Hippocampal formation (tissue), 2 donors: ENCODE measurements around the gene RASA3.
"Not testable (repeated sequence)": the region's sequence is repeated elsewhere in the genome, so short reads cannot be mapped to it uniquely, and the experiment has no call there.

Experiments
- DNase-seq, 2 donors: peaks; one replicate each; lab custom pipeline; 2025; lab: John Stamatoyannopoulos, UW

The RASA3 gene

DNA sequence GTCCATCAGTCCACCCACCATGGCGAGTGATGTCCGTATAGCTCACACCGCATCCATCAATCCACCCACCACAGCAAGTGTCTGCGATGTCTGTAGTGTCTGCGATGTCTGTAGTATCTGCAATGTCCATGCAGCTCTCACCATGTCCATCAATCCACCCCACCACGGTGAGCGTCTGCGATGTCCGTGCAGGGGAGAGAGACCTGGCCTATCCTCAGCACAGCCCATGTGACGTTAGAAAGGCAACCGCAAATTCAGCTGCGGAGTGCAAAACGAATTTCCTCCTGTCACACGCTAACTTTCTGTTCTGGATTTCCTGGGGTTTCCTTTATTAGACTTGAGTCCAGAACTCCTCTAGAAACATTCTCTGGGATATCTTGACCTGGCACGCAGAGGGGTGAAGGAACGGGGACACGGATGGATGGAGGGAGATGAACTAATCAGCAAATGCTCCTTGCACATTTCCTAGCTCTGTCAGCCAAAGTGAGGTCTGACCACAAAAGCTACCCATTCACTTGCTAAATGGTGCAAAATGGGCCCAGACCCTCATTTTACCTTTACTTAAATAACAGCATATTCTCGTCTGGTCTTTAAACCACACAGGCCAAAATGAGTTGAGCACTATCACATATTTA, 18.3 kb downstream of the RASA3 start:
- no peak for DNase-seq

DNA sequence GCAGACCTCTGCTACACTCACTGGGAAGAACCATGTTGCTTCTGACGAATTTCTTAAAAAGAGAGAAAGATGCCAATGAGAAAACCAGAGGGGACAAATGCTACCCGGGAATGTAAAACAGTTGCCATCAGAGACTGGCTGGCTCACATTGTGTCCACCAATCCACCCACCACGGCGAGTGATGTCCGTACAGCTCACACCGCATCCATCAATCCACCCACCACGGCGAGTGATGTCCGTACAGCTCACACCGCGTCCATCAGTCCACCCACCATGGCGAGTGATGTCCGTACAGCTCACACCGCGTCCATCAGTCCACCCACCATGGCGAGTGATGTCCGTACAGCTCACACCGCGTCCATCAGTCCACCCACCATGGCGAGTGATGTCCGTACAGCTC, 19.0 kb downstream of the RASA3 start:
- DNase-seq: not testable (repeated sequence)

DNA sequence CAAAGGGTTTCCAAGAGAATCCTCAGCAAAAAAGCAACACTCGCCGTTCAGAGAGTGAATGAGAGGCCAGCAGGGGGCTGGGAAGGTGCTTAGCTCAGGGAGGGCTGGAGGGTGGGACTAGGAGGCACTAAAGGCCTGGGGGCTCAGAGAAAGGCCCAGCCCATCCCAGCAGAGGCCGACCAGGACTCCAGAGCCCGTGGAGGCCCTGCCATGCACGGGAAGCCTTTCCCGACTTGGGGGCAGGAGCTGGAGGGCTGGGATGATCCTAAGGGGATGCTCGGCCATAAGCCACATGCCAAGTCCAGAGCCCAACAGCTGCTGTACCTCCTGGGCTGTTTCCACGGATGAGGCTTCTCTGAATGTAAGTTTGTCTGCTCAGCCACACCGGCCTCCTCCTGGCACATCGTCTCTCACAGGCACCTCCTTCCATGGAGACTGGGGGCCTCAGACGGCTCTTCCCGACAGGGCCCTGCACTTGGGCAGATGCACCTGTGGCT, 19.5 kb downstream of the RASA3 start:
- DNase-seq: no peak

DNA sequence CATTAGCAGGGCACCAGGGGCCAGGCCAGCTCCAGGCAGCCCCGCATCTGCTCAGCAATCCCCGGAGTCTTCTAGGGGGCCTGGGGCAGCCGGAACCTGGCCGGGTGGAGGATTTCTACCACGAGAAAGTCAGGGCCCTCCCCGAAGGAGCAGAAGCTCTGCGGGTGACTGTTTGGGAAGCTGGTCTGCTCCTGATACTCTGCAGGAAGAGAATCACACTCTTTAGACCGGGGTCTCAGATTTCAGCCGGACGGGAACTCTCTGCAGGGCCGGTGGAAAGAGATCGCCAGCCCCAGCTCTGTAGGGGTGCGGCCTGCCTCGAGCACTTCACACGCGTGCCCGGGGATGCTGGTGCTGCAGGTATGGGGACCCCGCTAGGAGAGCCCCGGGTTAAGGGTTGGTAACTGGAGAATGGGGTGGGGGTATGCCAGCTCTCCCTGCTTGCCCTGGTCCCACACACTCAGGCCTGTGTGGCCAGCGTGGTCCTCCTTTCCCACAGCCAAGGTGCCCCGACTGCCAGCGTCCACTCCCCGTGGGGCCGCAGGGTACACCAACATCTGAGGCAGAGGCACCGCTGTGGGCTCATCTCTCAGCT, 20.1 kb downstream of the RASA3 start:
- DNase-seq: no peak

DNA sequence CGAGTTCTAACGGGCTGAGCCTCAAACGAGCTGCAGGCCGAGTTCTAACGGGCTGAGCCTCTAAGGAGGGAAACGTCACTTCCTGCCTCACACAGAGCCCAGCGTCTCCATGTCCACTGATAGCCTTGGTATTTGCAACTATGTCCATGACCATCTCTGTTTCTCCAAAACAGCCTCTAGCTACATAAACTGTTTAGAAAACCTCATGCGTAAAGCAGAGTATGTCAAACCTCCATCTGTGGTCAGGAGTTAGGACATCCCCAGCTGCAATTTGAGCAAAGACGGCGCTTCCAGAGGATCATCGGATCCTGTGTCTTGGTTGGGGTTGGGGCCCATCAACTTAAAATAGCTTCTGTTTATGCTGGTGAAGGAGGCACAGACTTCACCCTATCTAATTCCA, 20.8 kb downstream of the RASA3 start:
- DNase-seq: no peak

DNA sequence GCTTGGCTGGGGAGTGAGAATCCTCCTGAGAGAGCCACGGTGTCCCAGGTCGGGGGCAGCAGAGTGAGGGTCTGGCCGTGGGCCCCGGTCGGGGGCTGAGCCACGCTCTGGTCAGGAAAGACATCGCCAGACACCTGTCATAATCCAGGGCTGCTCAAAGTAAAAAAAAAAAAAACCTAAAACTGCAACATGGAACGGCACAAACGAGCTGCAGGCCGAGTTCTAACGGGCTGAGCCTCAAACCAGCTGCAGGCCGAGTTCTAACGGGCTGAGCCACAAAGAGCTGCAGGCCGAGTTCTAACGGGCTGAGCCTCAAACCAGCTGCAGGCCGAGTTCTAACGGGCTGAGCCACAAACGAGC, 21.6 kb downstream of the RASA3 start:
- not testable (repeated sequence) for DNase-seq

DNA sequence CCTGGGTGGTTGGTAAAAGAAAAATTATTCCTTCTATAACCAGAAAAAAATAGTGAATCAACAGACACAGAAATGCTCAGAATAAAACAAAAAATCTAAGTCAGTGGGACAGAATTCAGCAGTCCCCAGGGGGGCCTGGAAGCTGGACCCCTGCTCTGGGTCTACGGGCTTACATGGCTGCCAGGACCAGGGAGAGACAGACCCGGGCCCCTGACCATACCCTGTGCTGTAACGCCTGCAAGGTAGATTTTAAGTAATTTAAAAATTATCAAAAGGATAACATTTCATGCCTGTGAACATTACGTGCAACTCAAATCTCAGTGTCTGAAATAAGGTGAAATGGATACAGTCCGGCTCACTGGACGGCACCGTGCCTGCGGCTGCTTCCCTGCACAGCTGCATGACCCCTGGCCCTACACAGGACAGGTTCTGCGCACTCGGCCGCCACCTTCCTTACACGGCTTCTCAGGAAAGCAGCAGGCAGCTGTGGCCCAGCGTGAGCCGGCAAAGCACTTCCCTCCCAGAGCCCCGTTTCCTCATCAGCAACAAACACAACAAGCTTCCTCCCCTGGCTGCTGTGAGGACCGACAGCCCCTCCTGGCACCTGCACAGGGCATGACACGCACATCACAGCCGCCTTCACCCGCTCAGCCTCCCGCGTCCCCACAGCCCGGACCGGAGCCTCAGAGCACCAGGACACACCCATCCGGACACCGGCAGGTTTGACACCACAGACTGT, 22.2 kb downstream of the RASA3 start:
- DNase-seq: no peak

DNA sequence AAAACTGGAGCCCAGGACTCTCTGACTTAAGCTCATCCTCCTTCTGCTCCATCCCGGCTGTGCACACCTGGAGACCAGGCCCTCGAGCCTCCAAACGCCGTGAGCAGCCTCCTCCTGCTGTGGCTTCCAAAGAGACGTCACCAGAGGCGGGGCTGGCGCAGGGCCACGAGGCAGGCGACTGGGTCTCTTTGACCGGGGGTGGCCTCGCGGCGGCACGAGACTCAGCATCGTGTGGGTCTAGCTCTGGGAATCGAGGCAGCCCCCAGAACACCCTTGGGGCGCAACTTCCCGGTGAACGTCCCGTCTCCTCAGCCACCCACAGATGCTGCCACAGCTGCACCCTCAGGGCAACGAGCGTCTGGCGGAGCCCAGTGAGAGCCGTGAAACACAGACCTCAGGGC, 22.8 kb downstream of the RASA3 start:
- DNase-seq: no peak

DNA sequence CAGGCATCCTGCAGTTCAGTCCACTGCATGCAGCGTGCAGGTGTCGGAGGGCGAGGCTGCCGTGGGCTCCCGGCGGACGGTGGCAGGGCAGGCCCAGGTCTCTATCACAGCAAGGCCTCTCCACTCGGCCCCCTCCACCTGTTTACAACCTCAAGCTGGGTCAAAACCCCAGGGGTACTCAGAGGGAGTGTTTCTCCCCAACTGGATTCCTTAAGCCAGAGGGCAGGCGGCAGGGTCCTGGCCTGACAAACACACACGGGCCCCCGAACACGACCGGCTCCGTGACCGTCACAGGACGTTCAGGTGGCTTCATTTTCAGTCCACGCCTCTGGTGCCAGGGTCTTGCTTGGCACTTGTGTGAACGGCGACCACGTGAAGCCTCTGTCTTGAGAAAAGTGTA, 23.5 kb downstream of the RASA3 start:
- DNase-seq: no peak

DNA sequence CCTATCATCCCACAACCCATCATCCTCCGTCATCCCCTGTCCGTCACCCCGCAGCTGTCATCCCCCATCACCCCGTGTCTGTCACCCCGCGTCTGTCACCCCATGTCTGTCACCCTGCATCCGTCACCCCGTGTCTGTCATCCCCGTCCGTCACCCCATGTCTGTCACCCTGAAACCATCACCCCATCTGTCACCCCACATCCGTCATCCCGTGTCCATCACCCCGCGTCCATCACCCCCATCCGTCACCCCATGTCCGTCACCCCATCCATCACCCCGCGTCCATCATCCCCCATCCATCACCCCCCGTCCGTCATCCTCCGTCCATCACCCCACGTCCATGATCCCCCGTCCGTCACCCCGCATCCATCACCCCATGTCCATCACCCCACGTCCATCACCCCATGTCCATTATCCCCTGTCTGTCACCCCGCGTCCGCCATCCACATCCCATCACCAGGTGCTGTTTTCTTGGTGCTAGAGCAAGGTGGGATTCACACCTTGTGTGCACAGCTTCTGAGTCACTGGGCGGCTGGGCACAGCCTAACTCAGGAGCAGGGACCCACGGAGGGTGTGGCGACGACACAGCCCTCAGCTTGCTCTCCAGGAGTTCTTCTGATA, 24.2 kb downstream of the RASA3 start:
- no peak for DNase-seq

DNA sequence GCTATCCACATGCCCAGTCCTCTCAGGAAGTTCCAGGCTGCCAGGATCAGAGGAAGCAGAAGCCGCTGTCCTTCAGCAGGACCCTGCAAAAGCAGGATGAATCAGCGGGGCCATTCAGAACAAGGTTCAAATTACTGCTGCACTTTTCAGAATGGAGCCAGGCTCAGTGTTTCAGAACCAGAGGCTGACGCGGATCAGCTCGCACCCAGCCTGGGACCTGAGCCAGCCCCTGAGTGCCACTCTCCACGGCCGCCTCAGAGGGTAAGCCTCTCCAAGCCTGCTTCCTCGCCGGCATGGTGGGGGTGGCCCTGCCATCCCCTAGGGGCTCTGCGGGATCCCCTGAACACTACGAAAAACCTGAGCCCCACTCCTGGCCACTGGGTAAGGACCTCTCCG, 24.7 kb downstream of the RASA3 start:
- peak; percentile 15 to 27 for DNase-seq

DNA sequence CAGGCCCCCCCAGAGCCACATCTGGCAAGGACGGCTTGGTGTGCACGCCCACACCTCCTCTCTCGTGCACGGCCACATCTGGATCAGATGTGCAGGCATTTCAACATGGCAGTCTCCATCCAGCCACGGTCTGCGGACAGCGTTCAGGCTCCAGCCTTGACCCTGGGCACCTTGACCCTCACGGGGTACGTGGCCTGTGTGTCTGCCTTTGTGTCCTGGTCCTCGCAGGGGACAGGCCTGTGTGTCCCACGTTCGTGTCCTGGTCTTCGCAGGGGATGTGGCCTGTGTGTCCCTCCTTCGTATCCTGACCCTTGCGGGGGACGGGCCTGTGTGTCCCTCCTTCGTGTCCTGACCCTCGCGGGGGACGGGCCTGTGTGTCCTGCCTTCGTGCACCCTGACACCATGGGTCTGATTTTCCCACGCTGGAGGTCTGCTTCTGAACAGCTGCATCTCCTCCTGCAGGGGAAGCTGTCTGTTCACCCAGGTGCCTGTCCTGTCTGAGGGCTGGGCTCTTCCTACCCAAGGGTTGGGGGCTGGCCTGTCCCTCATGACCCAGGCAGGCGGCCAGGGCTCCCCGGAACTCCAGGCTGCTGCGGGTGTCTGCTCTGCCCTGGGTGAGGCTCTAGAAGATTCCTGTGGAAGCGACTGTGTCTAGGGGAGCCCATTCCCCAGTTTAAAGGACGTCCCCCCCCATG, 25.3 kb downstream of the RASA3 start:
- no peak for DNase-seq

DNA sequence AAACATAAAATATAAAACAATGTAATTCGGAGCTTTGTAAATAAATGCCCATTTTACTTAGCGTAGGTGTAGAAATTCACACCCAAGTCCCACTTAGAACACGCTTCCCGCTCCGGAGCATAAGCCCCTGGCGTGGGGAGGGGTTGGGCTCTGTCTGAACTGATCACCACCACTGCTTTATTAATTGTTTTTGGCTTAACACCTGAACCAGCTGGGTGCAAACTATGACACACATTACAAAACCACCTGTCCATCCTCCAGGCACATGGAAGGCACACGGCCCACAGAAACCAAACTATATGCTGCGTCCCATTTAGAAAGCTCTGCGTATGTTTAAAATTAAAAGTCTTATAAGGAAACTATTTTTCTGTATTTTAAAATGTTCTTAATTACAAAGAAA, 25.9 kb downstream of the RASA3 start:
- DNase-seq: no peak

DNA sequence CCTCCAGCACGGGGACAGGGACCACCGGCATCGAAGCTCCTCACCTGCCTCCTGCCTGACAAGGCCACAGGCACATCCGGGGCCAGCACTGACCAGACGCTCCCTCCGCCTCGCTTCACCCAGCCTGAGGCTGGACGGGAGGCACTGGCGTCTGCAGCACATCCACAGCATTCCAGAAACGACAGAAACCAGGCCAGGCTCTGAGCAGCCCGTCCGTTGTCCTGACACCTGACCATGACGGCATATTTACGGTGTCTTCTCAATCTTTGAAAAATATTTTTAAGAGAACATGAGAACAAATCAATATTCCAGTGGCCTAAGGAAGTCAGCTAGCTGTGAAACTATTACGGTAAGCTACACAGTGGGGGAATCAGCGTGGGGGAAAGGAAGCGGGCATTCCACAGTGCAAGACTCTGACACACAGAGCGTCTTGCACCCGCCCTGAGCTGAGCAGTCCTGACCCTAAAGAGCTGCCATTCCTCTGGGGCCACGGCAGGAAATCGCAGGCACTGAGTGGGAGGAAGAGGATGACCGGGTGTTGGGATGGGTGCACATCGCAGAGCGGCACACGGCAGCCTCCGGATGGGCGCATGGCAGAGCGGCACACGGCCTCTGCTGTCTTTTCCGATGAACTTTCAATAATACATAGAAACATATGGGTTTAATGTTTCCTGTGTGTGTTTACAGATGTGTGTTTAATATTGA, 26.8 kb downstream of the RASA3 start:
- DNase-seq: no peak

DNA sequence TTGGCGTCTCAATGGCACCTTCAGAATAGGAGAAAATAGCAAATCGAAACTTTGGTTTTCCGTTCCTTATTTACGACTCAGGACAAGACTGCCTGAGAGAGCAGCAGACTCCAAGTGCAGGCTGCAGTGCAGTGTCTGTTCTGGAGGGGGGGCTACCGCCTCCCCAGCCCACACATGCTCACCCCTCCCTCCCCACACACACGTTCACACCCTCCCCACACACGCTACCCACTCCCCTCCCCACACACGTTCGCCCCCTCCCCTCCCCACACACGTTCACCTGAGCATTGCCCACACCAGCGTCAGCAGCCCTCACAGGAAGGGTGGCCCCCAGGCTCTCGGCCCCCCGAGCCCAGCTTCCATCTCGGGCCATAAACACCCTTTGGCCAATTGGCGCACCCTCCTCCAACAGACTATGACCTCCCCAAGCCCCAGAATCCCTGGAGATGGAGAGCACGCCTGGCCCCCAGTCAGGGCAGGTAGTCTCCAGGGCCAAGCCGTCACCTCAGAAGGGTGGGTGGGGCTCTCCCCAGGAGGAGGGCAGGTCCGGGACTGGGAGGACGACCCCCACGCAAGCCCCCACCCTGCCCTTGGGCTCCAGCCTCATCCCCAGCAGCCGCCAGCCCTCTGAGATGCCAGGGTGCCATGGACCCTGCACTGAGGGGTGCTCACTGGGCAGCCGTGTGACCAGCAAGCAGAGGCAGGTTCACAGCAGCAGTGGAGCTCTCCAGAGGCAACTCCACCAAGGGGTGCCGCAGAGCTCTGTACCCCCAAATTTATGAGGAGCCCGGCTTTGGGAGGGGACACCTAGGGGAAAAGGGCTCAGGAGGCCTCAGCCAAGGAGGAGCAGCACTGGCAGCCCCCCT, 27.5 kb downstream of the RASA3 start:
- DNase-seq: no peak

DNA sequence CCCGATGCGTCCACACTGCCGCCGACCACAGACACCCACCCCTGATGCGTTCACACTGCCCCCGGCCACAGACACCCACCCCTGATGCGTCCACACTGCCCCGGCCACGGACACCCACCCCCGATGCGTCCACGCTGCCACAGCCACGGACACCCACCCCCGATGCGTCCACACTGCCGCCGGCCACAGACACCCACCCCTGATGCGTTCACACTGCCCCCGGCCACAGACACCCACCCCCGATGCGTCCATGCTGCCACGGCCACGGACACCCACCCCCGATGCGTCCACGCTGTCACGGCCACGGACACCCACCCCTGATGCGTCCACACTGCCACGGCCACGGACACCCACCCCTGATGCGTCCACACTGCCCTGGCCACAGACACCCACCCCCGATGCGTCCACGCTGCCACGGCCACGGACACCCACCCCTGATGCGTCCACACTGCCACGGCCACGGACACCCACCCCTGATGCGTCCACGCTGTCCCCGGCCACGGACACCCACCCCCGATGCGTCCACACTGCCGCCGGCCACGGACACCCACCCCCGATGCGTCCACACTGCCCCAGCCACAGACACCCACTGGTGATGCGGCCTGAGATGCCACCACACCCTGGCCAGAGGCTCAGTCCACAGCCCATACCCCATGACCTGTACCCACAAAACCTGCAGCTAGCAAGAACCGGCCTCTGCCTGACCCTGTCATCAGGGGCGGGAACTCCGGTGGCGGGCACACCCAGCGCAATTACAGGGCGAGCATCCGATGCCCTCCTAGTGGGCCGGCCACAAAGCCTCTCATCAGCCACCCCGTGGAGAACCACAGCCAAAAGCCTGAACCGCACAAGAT, 28.4 kb downstream of the RASA3 start:
- no peak for DNase-seq

DNA sequence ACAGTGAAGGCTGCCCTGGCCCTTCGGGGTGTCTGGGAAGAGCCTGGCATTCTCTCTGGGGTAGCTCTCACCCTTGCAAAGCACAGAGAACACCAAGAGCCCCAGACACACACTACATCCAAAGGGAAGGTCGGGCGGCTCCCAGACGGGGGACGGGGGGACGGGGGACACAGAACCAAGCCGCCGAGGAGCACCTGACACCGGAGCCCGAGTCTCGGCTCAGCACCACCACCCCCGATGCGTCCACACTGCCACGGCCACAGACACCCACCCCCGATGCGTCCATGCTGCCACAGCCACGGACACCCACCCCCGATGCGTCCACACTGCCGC, 29.2 kb downstream of the RASA3 start:
- not testable (repeated sequence) for DNase-seq

DNA sequence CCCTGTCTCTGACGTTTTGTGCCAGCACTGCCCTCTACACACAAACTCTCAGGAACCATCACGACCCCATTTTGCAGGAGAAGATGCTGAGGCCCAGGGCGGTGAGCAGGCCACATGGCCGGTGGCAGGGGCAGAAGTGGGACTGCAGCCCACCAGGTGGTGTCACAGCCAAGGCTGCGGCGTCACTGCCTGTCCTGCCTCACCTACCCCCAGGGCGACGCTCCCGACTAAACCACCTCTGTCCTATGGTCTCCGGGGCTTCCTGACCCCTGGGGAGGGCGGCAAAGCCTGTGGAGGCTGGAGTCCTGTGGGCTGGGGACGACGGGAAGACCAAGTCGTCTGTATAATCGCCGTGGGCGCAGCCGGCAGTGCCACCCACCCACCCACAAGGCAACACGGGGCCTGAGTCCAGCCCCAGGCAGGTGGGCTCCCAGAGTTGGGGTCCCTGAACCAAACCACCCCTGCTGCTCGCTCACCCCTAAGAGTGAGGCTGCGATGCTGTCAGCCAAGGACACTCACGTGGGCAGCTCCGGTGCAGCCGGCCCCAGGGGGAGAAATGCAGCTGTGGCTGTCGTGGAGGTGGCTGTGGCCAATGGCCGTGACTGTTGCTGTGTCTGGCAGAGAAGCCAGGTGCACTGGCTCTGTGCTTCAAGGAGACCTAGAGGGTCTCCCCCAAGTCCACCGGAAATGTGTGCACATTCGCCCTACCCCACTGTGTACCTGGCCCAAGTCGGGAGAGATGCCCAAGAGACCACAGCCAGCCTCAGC, 29.7 kb downstream of the RASA3 start:
- no peak for DNase-seq

DNA sequence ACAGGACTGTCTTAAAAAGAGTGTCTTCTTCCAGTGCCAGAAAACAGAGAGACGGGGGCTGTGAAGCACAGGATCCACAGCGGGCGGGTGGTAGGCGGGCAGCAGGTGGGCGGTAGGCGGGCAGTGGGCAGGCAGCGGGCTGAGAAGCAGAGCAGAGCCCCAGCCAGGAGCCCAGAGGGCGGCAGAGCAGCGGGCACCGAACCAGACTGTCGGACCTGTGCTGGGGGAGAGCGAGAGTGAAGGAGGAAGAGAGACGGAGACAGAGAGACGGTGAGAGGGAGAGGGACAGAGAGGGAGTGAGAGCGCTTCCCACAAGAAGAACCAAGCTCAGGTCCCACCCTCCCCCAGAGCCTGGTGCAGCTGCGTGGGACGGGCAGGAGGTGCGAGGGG, 30.3 kb downstream of the RASA3 start:
- DNase-seq: no peak
